Measurements from ENCODE around the gene KLRC4.
"Not testable (repeated sequence)": the region's sequence is repeated elsewhere in the genome, so short reads cannot be mapped to it uniquely, and the experiment has no call there.

Gene KLRC4

GRCh38 chr12:10368206-10369171, 41.1 kb downstream of the KLRC4 start:
- no peak for DNase-seq (ENCODE audit: low read depth in 2 of 2)

GRCh38 chr12:10367714-10368113, 41.8 kb downstream of the KLRC4 start:
- not testable (repeated sequence) for DNase-seq (ENCODE audit: low read depth in 2 of 2)

- DNase-seq (ENCODE audit: low read depth in 2 of 2): no peak
These were observed 42.7 kb downstream of the KLRC4 start for GRCh38 chr12:10366875-10367274.

- no peak for DNase-seq (ENCODE audit: low read depth in 2 of 2)
These were observed 43.7 kb downstream of the KLRC4 start for GRCh38 chr12:10365696-10366405.

DNA sequence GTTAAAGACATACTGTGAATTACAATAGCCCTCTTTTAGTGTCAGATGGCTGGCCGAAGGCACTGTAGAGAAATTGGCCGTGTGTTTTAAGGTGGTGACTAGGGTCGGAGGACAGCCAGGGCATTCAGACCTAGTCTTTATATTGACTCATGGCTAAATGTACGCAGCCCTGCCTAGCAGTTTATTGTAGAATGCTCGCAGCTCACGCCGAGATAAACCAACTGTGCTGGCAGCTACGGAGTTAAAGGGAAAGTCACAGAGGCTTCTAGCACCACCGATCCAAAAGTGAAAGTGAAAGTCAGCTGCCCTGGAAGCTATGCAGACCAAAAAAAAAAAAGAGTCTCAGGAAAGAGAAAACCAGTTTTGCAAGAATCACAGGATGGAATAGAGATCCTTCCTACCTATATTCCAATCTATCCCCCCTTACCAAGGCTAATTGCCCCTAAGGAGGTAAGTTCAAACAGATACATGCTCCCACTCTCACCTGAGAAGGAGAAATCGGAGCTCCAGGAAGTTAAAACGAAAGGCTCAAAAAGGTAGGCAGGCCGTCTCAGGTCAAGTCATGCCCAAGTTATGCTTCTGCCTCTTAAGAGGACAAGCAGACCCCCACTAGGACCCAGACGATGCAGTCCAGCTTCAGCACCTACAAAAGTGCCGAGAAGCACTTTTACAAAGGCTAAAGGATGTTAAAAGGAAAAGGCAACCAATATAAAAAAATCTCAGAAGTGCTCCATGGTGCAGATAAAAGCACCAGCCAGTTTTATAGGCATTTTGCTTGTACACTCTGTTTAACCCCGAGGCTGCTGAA, 44.5 kb downstream of the KLRC4 start:
- DNase-seq (ENCODE audit: low read depth in 2 of 2): no peak

DNA sequence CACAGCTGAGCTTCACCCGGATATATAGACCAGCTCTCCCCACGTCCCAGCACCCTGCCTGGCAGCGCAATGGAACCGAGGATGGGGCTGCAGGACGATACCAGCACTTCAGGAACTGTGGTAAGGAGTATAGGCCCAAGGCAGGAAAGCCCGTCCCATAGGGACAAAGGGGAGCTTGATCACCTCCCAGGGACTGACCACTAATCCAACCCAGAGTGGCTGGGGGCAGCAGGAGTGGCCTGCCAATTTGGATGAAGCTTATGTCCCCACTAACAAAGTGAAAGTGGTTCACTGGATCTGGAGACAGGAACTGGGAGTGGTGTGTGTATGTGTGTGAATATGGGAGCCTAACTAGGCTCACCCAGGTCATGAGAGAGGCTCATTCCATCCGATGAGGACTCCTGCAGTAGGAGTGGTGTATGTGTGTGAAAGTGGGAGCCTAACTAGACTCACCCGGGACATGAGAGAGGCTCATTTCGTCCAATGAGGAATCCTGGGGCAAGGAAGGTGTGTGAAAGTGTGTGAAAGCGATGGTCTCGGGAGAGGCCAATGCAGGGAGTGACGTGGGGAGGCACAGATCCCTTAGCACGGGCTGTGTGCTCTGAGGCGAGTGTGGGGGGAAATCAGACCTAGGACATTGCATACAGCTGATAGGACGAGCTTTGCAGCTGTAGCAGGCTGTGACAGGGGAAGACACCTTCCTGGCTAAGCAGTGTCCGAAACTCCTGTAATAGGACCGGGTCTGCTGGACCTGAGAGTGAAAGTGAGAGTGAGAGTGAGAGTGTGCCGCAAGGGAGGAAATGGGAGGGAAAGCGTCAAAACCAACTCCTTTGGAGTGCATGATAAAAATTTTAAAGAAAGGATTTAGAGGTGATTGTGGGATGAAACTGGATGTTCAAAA, 45.4 kb downstream of the KLRC4 start:
- DNase-seq (ENCODE audit: low read depth in 2 of 2): no peak

- no peak for DNase-seq (ENCODE audit: low read depth in 2 of 2)
These were observed 46.0 kb downstream of the KLRC4 start for GRCh38 chr12:10363658-10363913.

- DNase-seq (ENCODE audit: low read depth in 2 of 2): no peak
These were observed 46.5 kb downstream of the KLRC4 start for GRCh38 chr12:10362828-10363657.

DNA sequence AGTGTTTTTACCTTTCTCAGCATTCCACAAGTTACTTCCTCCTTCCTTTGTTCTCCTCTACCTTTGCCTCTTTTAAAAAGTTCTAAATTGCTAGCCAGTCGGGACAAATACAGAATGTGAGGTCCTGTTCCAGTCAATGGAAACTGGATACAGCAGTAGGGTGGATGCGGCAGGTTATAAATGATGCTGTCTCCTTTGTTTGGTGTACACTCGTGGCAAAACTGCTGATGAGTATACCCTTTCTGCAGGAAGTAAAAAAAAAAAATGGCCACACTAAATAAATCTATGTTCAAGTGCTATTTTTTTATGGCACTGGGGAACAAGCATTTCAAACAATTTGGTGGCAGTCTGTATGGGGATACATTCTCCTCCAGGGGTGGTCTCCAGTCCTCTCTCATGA, 47.2 kb downstream of the KLRC4 start:
- no peak for DNase-seq (ENCODE audit: low read depth in 2 of 2)

DNA sequence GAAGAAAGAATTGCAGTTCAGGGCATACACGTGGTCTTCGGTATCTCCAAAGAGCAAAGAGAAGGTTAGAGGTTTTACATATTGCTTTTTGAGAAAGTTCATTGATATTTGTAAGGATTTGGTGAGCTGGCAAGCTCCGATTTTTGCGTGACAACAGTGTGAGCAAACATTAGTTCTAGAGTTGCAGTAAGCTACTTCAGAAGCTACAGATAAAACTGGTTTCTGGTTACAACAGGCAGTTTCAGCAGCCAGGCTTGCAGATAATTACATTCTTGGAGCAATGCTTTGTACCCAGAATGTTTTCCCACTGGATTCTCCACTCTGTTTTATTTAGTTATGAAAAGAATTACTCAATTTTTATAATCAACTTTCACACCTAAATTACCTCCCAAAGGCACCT, 47.9 kb downstream of the KLRC4 start:
- DNase-seq (ENCODE audit: low read depth in 2 of 2): no peak

DNA sequence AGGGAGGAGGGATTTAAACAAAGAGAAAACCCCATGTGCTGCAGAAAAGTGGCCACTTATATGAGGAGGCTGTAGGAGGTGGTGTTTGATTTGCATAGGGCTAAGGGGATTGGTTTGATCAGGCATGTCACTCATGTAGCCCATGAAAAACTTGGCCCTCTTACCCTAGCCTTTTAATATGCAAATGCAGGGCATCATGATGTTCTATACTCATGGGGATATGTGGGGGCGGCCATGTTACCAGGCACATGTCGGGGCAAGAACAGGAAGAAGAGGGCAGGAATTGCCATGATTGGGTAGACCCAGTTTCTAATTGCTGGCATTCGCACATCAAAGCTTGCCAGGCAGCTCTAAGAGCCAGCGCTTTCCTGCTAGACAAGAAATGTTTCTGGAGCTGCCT, 48.5 kb downstream of the KLRC4 start:
- DNase-seq (ENCODE audit: low read depth in 2 of 2): no peak

- DNase-seq (ENCODE audit: low read depth in 2 of 2): no peak
These were observed 50.6 kb downstream of the KLRC4 start for GRCh38 chr12:10358969-10359368.

DNA sequence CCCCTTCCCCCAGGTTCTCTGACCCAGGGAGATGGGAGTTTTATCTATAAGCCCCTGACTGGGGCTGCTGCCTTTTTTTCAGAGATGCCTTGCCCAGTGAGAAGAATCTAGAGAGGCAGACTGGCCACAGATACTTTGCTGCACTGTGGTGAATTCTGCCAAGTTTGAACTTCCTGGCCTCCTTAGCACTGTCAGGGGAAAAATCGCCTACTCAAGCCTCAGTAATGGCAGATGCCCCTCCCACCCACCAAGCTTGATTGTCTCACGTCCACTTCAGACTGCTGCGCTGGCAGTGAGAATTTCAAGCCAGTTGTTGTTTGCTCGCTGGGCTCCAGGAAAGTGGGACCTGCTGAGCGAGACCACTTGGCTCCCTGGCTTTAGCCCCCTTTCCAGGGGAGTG, 51.4 kb downstream of the KLRC4 start:
- DNase-seq (ENCODE audit: low read depth in 2 of 2): no peak
